AG09309 (cell line): ENCODE data around the gene RALGAPB.
"Not testable (repeated sequence)": the region's sequence is repeated elsewhere in the genome, so short reads cannot be mapped to it uniquely, and the experiment has no call there.

Experiments used
- DNase-seq: peaks from one replicate; pipeline ENCODE4 v3.0.0-alpha.2; 2010; ENCODE audit warnings: low read depth
- H3K4me3 ChIP-seq: 2 replicates; pipeline ENCODE4 v1.5.1; 2011; ENCODE audit warnings: mild to moderate bottlenecking, low read depth, low read length, moderate library complexity; ENCODE audit not compliant: control insufficient read depth
- CTCF ChIP-seq: IDR thresholded peaks from 2 replicates; pipeline ENCODE4 v1.5.1; 2011; ENCODE audit warnings: mild to moderate bottlenecking, low read depth, low read length, inconsistent platforms; ENCODE audit not compliant: insufficient read depth, control insufficient read depth; ENCODE audit errors: missing control alignments

RALGAPB gene

GRCh38 chr20:38589967-38590675, 117.5 kb downstream of the RALGAPB start:
- TF ChIP-seq CTCF, result no peak
- DNase-seq, result no peak
- H3K4me3 ChIP-seq, result no peak overlapping the region

GRCh38 chr20:38590676-38591473, 118.2 kb downstream of the RALGAPB start:
- no peak overlapping the region for H3K4me3 ChIP-seq
- TF ChIP-seq CTCF, result no peak
- no peak for DNase-seq

- no peak overlapping the region for H3K4me3 ChIP-seq
- no peak for DNase-seq
- no peak for TF ChIP-seq CTCF
These were observed 119.1 kb downstream of the RALGAPB start for GRCh38 chr20:38591474-38592410.

- not testable (repeated sequence) for H3K4me3 ChIP-seq, DNase-seq
These were observed 119.8 kb downstream of the RALGAPB start for GRCh38 chr20:38592411-38592790.

GRCh38 chr20:38594281-38594680, 121.6 kb downstream of the RALGAPB start:
- H3K4me3 ChIP-seq, DNase-seq: not testable (repeated sequence)

- not testable (repeated sequence) for DNase-seq
These were observed 123.2 kb downstream of the RALGAPB start for GRCh38 chr20:38595886-38596285.

GRCh38 chr20:38599410-38599882, 126.8 kb downstream of the RALGAPB start:
- DNase-seq, result no peak
- TF ChIP-seq CTCF, result no peak
- no peak overlapping the region for H3K4me3 ChIP-seq

More at GRCh38 chr20:38595886-38596285, 123.2 kb downstream of the RALGAPB start:
- H3K4me3 ChIP-seq, result not testable (repeated sequence)
